Fibroblast of peridontal ligament (primary cell): ENCODE measurements around the gene CHGA.

Source experiments
- DNase-seq: peaks from one replicate; pipeline ENCODE4 v3.0.0-alpha.2; 2010; ENCODE audit errors: extremely low read depth

CHGA gene

DNA sequence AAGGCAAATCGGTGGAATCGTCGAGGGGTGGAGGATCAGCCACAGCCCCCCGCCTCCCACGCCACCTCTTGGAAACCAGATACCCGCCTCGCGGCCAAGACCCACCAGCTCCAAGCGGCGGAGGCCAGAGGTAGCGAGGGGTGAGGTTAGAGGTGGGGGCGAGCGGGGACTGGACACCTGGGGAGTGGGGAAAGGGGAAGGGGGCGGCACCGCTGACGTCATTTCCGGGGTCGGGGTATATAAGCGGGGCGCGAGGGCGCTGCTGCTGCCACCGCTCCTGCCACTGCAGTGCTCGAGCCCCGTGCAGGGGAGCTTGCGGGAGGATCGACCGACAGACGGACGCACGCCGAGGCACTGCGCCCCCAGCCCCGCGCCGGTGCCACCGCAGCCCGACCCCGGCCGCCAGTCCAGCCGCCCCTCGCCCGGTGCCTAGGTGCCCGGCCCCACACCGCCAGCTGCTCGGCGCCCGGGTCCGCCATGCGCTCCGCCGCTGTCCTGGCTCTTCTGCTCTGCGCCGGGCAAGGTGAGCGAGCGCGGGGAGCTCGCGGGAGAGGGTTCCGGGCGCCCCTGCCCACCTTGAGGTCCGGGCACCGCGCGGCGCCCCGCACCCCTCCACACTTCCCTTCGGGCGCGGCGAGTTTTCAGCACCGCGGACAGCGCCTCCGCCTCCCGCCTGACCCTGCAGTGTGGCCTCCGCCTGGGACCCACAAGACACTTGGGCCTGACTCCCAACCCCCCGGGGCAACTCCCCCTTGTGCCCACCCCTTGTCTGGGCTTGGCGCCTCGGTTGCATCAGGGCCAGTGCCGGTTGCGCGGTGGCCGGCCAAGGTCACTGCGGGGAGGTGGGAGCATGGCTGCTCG lies at the start of gene CHGA:
Gene CHGA (plus strand): TSS at position 268 of the 861 bp plus-strand sequence. CDS start 210 bp downstream, at position 478.
- DNase-seq, result peak; percentile 14

DNA sequence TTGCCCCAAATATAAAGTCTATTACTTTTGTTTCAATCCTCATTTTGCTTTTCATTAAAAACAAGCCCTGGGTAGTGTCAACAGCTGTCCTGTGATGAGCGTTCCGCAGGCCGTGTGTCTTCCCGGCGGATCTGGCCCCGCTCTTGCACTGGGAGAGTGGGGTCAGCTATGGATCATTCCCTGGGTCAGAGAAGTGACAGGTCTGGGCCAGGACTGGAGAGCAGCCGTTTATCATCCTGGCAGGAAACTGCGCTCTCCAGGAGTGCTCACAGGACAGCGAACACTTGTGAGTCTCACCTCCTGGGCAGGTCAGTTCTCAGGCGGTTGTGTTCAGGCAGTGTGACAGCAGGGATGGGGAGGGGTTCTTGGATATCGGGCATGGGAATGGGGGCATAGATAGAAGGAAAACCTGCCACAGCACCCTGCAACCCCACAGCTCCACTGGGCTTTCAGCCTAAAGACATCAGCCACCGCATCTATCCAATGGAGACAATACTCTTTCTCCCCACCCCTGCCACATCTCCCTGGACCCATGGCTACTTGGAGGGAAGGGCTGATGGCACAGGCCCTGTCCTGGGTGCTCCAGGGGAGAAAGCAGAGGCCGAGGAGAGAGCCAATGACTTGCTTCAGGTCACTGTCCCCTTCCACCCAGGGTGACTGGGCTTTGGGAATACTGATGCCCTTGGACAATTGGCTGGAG lies 47.8 kb upstream of the CHGA start:
- DNase-seq, result no peak

DNA sequence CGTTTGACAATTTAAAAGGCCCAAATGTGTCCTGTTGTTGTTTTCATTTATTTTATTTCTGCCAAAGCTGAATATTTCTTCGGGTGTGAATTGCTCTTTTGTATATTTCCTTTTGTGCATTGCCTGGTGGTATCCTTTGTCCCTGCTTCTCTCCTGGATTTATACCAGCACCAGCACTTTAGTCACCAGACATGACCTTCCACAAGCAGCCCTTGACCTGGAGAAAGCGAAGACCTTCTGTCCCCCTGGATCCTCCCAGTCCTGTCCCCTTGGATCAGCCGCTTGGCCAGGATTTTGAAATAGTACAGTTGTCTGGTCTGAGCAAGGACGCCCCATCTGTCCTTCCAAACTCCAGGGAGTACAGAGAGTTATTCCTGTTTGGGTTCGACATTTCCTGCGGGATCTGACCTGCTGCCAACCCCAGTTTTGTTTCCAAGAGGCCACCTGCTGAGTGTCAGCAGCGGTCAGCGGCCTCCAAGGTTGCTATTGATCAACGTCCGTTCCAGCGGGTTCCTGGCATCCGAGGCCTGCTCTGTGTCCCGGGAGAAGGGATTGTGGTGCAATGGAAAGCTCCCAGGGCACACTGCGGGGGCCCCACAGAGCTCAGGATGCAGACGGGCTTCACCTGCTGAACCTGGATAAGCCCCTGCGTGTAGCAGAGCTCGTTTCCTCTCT lies 45.1 kb upstream of the CHGA start:
- DNase-seq, result no peak

DNA sequence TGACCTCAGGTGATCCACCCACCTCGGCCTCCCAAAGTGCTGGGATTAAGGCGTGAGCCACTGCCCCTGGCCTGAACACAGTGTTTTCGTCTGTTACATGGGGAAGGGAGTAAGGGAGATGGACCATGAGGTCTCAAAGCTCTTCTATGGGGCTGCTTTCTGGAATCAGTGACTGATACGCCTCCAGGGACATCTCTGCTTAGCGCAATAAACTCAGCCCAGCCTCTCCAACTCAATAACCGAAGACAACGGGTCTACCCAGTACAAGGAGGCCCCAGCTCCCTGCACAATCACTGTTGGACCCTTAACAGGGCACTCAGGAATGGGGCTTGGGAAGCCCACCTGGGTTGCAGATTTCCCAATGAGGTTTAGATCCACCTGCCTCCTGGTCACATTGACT lies 42.6 kb upstream of the CHGA start:
- DNase-seq, result no peak

- peak; percentile 58 for DNase-seq
Observed at GRCh38 chr14:92880851-92881250, 42.1 kb upstream of the CHGA start.

DNA sequence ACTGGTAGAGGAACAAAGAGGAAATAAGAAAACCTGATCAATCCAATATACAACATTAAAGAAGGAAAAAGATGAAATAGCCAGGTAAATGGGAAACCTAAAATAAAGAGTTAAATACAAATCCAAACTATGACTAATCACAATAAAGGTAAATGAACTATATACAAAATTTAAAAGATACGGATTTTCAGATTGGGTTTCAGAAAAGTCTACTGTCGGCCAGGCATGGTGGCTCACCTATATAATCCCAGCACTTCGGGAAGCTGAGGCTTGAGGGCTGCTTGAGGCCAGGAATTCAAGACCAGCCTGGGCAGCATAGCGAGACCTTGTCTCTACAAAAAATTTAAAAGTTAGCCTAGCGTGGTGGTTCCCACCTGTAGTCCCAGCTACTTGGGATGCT lies 39.9 kb upstream of the CHGA start:
- DNase-seq, result no peak

DNA sequence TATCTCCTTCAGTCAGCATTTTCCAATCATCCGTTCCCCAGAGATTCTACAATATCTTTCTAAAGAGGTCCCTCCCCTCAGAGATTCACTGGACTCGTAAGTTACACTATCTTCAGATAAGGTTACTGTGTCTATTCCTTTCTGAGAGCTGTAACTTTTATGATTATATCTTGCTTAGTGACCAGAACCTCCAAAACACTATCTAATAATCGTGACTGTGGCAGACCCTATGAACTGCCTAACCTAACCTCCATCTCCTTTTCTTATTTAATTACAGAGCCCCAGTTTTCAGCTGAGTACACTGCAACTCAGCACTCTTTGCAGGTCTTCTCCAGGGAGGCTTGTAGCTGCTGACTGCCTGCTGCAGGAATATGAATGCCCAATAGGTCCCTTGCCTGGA lies 38.5 kb upstream of the CHGA start:
- DNase-seq, result no peak

DNA sequence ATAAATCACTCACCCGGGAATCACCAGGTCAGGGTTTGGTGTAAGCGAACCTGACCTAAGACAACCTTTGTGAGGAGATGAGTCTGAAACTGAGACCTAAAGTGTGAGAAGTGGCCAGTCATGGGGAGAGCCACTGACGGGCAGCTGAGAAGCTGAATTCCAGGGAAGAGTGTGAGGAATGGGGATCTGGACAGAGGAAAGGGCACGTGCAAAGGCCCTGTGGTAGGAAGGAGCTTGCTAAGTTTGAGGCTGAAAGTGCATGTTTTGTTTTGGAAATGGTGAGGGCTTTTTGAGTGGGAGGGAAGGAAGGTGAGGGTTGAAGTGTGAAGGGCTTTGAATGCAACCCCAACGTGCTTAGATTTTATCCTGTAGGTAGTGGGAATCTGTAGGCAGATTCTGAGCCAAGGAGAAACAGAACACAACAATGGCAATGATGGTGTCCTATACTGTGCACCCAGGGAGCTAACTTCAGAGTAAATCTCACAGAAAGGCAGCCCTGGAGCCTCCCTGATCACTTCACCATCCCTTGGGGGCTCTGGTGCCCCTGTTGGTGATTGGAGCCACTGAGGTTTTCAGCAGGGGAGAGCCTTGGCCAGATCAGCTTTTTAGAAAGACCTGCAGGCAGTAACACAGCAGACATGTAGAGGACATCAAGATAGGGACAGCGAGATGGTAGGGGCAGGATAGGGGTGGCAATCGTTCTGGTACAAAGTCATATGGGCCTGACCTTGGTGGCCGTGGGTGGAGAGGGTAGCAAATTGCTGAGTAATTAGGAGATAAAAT lies 37.5 kb upstream of the CHGA start:
- no peak for DNase-seq

DNA sequence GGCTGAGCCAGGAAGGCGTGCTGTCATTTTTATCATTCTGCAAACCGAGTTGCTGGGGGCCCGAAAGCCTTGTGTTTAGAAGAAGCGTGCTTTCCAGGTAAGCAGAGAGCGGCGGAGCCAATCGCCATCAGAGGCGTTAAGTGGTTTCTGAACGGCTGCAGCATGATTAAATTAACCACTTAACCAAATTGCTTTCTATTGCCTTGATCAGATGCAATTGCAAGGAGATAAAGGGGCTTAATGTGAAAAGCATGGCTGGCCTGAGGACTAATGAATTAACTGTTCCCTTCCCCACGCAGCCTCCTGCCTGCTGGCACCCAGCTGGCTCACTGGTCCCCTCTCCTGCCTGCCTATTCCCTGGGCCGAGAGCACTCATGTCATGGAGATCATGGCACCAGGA lies 36.6 kb upstream of the CHGA start:
- DNase-seq, result no peak

- DNase-seq, result no peak
Observed at GRCh38 chr14:92887157-92887556, 35.8 kb upstream of the CHGA start.

DNA sequence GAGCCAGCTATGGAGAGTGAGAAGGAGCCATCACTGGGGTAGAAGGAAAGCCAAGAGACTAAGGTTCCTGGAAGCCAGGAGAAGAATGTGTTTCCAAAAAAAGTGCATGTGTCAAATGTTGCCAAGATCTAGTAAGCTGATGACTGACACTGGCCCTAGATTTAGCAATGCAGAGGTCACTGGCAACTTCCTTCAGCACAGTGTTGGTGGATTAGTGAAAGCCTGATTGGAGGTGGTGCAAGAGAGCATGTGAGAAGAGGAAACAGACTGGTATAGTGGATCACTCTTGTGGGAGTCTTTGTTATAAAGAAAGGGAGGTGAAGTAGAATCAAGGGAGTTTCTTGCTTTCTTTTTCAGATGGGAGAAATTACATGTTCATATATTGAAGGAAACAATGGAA lies 34.1 kb upstream of the CHGA start:
- DNase-seq, result no peak

DNA sequence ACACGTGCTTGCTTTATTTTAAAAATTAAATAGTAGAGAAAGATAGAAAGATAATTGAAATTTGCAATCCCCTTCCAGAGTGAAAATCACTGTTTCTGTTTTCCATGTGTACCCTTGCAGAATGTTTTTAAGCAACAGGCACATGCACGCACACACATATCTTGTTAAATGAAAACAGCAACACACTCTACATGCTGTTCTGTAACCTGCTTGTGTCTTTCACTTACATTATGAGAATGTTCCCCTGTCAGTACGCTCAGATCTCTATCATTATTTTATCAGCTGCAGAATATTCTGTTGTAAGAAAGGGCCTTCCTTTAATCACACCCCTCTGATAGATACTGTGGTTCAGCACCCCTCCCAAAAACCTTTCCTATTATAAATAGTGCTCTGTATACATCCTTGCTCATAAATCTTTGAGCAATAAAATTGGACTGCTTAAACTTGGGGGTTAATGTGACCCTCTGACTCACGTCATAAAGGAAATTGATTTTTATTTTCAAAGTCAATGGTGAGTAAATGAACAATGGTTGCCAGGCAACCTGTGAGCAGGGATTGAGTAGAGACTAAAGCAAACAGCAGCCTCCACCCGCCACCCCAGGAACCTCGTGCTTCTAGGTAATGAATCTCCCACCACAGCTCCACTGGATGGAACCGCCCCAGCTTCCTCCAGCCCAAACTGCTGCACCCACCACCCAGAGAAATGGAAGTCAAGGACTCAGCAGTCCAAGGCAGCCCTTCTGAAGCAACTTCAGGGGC lies 31.9 kb upstream of the CHGA start:
- no peak for DNase-seq

DNA sequence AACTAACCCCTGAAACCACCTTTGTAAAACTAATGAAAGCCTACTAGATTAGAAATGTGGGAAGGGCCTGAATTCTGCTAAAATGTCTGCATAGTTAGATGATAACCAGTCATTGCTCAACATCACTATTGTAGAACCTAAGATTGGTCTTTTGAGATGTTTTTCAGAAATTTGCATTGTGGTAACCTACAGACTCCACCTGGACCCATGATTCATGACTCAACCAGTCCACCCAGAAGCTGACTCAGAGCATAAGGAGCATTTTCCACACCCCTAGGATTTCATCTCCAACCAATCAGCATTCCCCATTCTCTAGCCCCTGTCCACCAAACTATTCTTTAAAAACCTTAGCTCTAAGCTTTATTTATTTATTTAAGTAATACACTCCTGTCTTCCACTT lies 30.4 kb upstream of the CHGA start:
- DNase-seq, result no peak

GRCh38 chr14:92895352-92895878 lies 27.5 kb upstream of the CHGA start:
- no peak for DNase-seq

DNA sequence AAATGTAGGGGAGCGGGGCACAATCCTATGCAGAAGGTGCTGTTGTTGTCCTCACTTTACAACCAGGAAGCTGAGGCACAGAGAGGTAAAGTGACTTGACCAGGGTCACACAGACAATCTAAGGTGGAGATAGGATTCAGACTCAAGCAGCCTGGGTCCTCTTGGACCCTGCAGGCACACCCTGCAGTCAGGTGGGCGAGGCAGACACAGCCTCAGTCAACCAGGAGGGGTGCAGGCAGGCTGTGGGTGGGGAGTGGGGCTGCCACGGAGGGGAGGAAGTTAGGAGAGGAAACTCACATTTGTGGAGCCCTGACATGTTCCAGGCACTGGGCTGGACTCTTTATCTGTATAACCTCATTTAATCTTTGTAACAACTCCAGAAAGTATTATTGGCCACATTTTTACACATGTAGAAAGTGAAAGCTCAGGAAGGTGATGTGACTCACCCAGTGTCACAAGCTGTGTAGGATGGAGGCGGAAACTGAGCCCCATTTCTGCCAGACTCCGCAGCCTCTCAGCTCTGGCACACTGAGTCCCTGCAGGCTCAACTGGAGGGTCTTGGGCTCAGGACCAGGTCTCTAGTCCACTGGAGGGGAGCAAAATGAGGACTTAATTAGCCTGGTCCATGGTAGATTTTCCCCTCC lies 24.9 kb upstream of the CHGA start:
- DNase-seq, result no peak

GRCh38 chr14:92898566-92899131 lies 24.3 kb upstream of the CHGA start:
- no peak for DNase-seq

- DNase-seq, result no peak
Observed at GRCh38 chr14:92900660-92901059, 22.3 kb upstream of the CHGA start.

DNA sequence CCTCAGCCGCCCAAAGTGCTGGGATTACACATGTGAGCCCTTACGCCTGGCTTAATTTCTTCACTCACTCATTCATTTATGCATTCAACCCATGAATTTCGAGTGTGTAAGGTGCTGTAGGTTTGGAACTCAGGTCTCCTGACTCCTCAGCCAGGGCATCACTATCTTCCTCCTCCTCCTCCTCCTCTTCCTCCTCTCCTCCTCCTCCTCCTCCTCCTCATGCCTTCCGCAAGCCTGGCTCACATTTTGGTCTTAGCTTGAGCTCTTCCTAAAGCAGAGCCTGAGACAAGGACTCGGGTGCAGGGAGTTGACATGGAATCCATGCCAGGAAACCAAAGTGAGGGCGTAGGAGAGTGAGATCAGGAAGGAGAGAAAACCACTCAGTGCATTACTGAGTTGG lies 20.8 kb upstream of the CHGA start:
- DNase-seq, result no peak

DNA sequence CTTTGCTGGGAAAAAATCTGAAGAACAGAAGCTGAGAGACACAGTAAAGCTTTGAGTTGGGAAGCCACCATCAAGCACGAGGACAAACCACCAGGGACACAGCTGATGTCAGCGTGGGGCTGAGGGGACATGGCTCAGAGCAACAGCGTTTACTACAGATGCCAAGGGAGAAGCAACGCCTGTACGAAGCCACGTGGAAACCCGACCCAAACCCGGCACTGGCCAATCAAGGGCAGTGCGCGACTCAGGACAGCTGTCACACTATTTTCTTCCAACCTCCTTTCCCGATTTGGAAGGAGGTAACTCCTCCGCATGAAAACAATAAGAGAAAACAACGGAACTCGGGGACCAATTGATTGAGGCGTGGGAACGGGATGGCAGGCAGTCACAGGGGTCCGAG lies 20.2 kb upstream of the CHGA start:
- DNase-seq, result no peak

- no peak for DNase-seq
Observed at GRCh38 chr14:92903359-92903758, 19.6 kb upstream of the CHGA start.
